Esophagus muscularis mucosa (tissue), 4 donors: Measurements from ENCODE around the gene SEC16B.

Experiments
- EP300 ChIP-seq: sonication (generic); formaldehyde crosslinking; IDR thresholded peaks from one replicate; pipeline ENCODE4 v1.6.1; 2017; ENCODE audit warnings: antibody characterized with exemption
- POLR2A ChIP-seq: fragments of 450-650 bp; IDR thresholded peaks from one replicate; pipeline ENCODE4 v1.6.1; 2017; ENCODE audit warnings: antibody characterized with exemption, moderate library complexity, mild to moderate bottlenecking, low read depth
- POLR2AphosphoS5 ChIP-seq, 2 donors: sonication (generic); formaldehyde crosslinking; IDR thresholded peaks; one replicate each; pipeline ENCODE4 v1.6.1; 2017; ENCODE audit warnings: antibody characterized with exemption in 2 of 2
- TF ChIP-seq, protein P1 (sequence below), 3 experiments: fragments of 200-600 bp in 2 of 3; fragments of 450-650 bp in 1 of 3; sonication (generic) in 2 of 3; IDR thresholded peaks; one replicate each; pipeline ENCODE4 v1.5.1; 2017 to 2019; ENCODE audit warnings: antibody characterized with exemption in 3 of 3, mild to moderate bottlenecking in 2 of 3, moderate library complexity in 1 of 3

- TF ChIP-seq, protein P1, sequence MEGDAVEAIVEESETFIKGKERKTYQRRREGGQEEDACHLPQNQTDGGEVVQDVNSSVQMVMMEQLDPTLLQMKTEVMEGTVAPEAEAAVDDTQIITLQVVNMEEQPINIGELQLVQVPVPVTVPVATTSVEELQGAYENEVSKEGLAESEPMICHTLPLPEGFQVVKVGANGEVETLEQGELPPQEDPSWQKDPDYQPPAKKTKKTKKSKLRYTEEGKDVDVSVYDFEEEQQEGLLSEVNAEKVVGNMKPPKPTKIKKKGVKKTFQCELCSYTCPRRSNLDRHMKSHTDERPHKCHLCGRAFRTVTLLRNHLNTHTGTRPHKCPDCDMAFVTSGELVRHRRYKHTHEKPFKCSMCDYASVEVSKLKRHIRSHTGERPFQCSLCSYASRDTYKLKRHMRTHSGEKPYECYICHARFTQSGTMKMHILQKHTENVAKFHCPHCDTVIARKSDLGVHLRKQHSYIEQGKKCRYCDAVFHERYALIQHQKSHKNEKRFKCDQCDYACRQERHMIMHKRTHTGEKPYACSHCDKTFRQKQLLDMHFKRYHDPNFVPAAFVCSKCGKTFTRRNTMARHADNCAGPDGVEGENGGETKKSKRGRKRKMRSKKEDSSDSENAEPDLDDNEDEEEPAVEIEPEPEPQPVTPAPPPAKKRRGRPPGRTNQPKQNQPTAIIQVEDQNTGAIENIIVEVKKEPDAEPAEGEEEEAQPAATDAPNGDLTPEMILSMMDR (IDR thresholded peaks at IDR 0.05): no peak
- no peak for TF ChIP-seq POLR2A
- TF ChIP-seq EP300: no peak
- no peak for TF ChIP-seq POLR2AphosphoS5 (IDR thresholded peaks at IDR 0.05)
Measured at GRCh38 chr1:177935638-177936415, 34.0 kb downstream of the SEC16B start.
